ENCODE measurements around the gene CCDC148.

- TF ChIP-seq, protein P1, sequence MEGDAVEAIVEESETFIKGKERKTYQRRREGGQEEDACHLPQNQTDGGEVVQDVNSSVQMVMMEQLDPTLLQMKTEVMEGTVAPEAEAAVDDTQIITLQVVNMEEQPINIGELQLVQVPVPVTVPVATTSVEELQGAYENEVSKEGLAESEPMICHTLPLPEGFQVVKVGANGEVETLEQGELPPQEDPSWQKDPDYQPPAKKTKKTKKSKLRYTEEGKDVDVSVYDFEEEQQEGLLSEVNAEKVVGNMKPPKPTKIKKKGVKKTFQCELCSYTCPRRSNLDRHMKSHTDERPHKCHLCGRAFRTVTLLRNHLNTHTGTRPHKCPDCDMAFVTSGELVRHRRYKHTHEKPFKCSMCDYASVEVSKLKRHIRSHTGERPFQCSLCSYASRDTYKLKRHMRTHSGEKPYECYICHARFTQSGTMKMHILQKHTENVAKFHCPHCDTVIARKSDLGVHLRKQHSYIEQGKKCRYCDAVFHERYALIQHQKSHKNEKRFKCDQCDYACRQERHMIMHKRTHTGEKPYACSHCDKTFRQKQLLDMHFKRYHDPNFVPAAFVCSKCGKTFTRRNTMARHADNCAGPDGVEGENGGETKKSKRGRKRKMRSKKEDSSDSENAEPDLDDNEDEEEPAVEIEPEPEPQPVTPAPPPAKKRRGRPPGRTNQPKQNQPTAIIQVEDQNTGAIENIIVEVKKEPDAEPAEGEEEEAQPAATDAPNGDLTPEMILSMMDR (IDR thresholded peaks at IDR 0.05; ENCODE audit: low read depth, low read length): no peak
- TF ChIP-seq EZH2phosphoT487 (IDR thresholded peaks at IDR 0.05; ENCODE audit: low read depth): no peak
Observed at GRCh38 chr2:158402665-158403064, 53.9 kb downstream of the CCDC148 start.
